Measurements from ENCODE around the gene BCAT1. TPM values are rescaled to one million over a fixed set of nuclear protein-coding genes. Genes with fewer than 3 reads are reported as not detected.
A peak's percentile ranks its signal among the peaks of the same experiment; 100 is the strongest.

Gene BCAT1
- total RNA-seq, 1 donor from 2014 or later = 14.6 TPM

DNA sequence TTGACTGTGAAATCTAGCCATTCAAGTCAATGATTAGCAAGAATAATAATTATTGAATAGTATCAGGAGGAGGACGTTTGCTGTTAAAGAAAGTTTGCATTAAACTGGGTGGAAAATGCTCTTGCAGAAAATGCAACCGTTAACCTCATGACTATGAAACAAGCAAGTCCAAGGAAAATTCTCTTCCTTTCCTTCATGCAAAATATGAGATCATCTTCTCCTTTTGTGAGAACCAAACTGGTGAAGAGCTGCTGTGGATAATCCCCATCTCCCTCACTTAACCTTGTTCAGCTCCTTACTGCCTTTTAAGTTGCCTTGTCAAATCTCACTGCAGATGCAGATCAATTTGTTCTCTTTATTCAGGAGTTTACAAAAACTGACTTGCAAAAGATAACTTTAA is 142.5 kb downstream of the BCAT1 start:
- no peak overlapping the region for H3K4me3 ChIP-seq (ENCODE audit: low read depth, low read length)
- TF ChIP-seq CTCF (conservative IDR thresholded peaks at IDR 0.05; ENCODE audit: low read depth, low read length) = no peak
- DNase-seq (ENCODE audit: low read depth) = no peak

GRCh38 chr12:24803430-24804245 is 145.3 kb downstream of the BCAT1 start:
- TF ChIP-seq CTCF (conservative IDR thresholded peaks at IDR 0.05; ENCODE audit: low read depth, low read length) = no peak
- H3K4me3 ChIP-seq (ENCODE audit: low read depth, low read length) = no peak overlapping the region
- DNase-seq (ENCODE audit: low read depth) = no peak

GRCh38 chr12:24798335-24798734 is 150.6 kb downstream of the BCAT1 start:
- TF ChIP-seq CTCF (conservative IDR thresholded peaks at IDR 0.05; ENCODE audit: low read depth, low read length) = no peak
- peak; percentile 52 for DNase-seq (ENCODE audit: low read depth)
- H3K4me3 ChIP-seq (ENCODE audit: low read depth, low read length) = no peak overlapping the region

DNA sequence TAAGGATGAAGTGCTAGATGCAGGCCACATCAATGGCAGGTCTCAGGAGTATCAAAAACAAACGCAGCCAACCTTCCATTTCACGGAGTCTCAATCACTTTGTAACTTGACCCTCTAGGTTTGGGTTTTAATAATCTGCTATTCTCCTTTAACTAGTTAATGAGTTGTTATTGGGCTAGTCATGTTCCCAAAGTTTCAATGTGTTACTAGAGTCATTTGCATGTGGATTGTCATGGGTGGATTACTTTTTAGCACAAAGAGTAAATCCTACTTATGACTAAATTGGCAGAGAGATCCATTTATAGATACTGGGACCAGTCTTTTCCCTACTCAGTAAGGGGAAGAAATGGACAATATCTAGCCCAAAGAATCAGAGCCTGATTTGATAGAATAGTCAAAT is 151.0 kb downstream of the BCAT1 start:
- DNase-seq (ENCODE audit: low read depth) = peak; percentile 85
- no peak for TF ChIP-seq CTCF (conservative IDR thresholded peaks at IDR 0.05; ENCODE audit: low read depth, low read length)

DNA sequence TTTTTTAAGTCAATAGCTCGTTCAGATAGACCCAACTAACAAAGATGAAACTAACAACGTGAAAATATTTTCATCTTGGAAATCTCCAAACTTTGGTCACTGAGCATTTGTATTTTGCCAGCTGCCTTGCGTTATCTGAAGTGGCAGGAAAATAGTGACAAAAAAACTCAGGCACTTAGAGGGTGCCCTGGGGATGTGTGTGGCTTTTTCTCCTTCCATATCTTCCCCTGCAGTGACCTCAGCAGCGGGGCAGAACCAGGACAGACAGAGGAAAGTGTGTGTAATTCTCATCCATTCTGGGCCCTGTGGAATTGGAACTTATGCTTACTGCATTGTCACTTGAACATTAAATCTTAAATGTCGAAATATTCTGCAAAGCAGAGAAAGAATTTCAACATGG is 152.0 kb downstream of the BCAT1 start:
- DNase-seq (ENCODE audit: low read depth) = no peak
- TF ChIP-seq CTCF (conservative IDR thresholded peaks at IDR 0.05; ENCODE audit: low read depth, low read length) = no peak
- no peak overlapping the region for H3K4me3 ChIP-seq (ENCODE audit: low read depth, low read length)

More for the DNA sequence above, 151.0 kb downstream of the BCAT1 start:
- H3K4me3 ChIP-seq (ENCODE audit: low read depth, low read length) = no peak overlapping the region

GRCh38 chr12:24795699-24796347 is 153.1 kb downstream of the BCAT1 start:
- H3K4me3 ChIP-seq (ENCODE audit: low read depth, low read length) = no peak overlapping the region
- TF ChIP-seq CTCF (conservative IDR thresholded peaks at IDR 0.05; ENCODE audit: low read depth, low read length) = no peak
- DNase-seq (ENCODE audit: low read depth) = no peak
